ENCODE measurements around the gene SMCO3.

Gene SMCO3

DNA sequence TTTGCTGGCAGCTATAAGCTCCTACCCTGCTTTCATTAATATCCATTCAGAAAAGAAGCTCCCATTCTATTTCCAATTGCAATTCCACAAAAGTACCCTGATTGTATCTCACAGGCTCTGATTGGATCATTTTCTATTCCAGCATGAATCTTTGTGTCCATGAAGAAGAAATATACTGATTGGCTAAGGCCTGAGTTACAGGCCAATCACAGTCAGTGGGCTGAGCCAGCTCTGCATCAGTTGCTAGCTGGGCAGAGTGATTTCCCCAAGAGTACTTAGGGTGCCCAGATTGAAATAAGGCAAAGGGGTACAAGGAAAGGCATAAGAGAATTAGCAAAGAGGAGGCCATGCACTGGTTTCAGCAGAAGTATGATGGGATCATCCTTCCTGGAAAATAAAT, 14.9 kb upstream of the SMCO3 start:
- in situ Hi-C loops (cut with MboI; ENCODE audit: low sequenced_read_pairs) = no loop called here

DNA sequence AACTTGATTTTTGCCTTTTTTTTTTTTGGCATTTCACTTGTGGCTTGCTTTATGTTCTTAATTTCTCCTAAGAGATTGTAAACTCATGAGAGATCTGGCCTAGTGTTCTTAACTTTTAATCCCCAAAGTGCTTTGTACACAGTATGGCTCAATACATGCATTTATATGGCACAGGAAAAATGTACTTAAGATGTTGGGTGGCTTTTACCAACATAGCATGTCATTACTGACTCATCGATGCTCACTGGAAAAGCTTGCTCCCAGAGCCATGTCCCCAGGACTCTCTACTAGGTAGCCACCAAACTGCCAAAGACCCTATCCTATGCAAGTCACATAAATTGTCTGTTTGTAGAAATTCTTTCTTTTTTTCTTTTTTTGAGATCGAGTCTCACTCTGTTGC, 13.1 kb upstream of the SMCO3 start:
- in situ Hi-C loops (cut with MboI; ENCODE audit: low sequenced_read_pairs) = no loop called here

DNA sequence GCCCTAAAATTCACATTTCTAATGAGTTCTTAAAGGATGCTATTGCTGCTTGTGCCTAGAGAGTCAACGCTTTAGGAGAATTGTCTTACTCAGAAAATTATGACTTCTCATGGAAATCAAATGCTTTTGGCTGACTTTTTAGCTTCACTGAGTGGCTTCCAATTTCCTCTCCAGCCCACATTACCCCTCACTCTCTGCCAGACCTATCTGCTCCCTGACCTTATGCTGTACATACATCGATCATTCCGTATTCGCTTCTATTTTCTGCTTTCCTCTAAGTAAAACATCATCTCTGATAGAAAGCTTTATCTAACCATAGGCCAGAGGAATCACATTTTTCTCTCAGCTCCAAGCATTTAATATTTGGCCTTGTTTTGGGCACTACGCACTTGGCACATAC, 12.5 kb upstream of the SMCO3 start:
- in situ Hi-C loops (cut with MboI; ENCODE audit: low sequenced_read_pairs) = no loop called here

GRCh38 chr12:14825256-14825655, 11.3 kb upstream of the SMCO3 start:
- in situ Hi-C loops (cut with MboI; ENCODE audit: low sequenced_read_pairs) = no loop called here

DNA sequence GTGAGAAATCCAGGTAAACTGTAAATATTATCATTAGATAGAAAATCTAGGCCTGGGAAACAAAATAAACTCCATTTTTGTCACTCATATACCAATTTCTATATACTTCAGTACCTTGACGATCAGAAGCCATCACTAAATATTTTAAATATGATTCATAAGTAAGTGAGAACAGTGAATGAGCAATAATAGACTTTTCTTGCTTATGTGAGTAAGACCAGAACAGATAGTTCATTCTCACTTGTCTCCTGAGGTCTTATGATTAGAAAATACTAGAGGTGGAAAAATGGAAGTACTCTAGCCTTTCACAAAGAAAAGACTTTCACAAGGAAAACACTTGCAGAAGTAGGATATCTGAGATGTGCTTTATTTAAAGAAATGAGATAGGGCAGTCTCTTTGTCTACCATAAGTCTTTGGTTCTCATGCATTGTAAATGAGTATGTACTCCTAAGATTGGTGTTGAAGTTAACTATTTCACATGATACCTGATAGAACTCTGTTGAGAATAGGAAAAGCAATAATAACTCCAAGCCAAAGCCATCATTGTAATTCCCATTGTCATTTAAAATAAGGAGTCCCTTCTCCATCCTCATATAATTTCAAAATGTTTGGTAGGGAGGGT, 10.1 kb upstream of the SMCO3 start:
- in situ Hi-C loops (cut with MboI; ENCODE audit: low sequenced_read_pairs) = no loop called here

DNA sequence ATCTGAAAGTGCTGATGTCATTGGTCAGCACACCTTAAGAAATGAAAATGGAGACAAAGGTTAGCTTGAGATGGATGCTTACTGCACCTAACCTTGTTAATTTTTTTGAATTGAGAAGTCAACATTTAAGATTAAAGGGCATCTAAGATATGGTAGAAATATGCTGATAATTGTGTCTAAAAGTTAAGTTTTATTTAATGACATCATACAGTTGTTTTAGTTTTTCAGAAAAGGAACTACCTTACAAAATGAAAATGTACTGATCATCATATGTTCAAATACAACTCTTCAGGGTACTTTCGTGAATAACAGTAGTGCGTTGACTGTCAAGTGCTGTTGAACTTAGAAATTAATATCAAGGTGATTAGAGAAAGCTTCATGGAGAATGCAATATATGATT, 2.5 kb downstream of the SMCO3 start:
- in situ Hi-C loops (cut with MboI; ENCODE audit: low sequenced_read_pairs) = no loop called here

GRCh38 chr12:14810953-14811483, 3.0 kb downstream of the SMCO3 start:
- in situ Hi-C loops (cut with MboI; ENCODE audit: low sequenced_read_pairs) = no loop called here

- in situ Hi-C loops (cut with MboI; ENCODE audit: low sequenced_read_pairs) = no loop called here
Measured at GRCh38 chr12:14810167-14810952, 3.6 kb downstream of the SMCO3 start.

DNA sequence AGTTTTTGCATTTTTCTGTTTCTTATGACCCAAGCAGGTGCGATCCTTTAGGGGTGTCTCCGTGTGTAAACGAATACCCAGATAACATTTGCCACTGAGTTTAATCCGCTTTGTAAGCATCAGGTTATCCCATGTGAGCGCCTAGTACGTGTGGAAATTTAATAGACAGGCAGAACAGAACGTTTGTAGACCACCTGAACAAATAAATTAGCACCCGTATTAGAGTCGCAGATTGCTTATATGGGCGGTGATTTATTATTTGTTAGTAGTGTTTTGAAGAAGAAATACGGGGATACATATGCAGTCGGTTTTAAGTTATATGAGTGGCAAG, 10.2 kb downstream of the SMCO3 start:
- in situ Hi-C loops (cut with MboI; ENCODE audit: low sequenced_read_pairs) = no loop called here

DNA sequence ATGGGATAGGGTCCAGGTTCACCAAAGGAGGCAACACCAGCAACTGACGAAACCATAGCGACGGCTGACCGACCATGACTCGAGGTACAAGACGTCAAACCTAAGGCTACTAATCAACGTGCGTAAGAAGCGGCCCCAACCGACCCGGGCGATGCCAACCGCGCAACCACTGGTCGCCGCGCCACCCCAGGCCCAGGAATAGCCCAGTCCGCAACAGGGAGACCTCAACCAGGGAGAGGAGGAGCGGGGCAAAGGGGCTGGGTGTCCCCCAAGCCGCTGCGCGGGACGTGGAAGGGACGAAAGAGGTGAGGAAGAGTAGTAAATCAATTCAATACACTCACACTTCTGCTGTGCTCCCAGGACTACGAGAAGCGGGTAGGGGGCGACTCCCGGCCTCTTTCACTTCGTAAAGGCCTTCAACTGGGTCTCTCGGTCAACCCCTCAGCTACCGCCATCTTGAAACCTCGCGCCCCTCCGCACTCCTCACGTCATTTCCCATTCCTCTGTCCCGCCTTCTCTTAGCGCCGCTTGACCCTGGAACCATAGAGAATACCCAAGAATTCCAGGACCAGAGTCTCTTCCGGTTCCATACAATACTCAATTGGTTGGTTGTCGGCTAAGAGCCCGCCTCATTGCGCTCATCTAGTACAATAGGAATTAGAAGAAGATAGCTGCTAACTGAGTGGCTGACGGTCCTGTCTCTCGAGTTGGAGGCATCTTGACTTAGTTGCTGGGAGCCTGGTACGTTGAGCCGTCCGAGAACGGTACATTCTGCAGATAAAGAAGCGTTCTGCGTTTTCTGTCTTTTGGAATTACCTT, 10.8 kb downstream of the SMCO3 start, which contains the start of the genes C12orf60 and WBP11:
TSS of gene C12orf60 (plus strand) at position 660 of the 819 bp plus-strand sequence. CDS start 19,266 bp downstream, outside the sequence.
TSS of gene WBP11 (minus strand) at position 468 of the 819 bp plus-strand sequence. CDS start 2,095 bp downstream, outside the sequence.
- in situ Hi-C loops (cut with MboI; ENCODE audit: low sequenced_read_pairs) = no loop called here

DNA sequence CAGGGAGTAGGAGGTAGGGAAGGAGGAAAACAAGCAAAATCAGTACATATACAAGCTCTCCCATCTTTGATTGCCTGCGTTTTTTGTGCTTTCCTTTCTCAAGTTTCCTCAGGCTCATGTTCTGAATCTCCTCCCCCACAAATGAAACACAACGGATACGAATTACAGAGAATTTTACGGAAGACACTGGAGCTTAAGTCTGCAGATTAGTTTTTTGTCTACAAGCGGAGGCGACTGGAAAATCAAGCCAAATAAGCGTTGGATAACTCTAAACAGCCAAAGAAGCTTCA, 11.3 kb downstream of the SMCO3 start:
- in situ Hi-C loops (cut with MboI; ENCODE audit: low sequenced_read_pairs) = no loop called here

- in situ Hi-C loops (cut with MboI; ENCODE audit: low sequenced_read_pairs) = no loop called here
Measured at GRCh38 chr12:14802247-14802646, 11.7 kb downstream of the SMCO3 start.

- in situ Hi-C loops (cut with MboI; ENCODE audit: low sequenced_read_pairs) = no loop called here
Measured at GRCh38 chr12:14795028-14795448, 18.9 kb downstream of the SMCO3 start.

DNA sequence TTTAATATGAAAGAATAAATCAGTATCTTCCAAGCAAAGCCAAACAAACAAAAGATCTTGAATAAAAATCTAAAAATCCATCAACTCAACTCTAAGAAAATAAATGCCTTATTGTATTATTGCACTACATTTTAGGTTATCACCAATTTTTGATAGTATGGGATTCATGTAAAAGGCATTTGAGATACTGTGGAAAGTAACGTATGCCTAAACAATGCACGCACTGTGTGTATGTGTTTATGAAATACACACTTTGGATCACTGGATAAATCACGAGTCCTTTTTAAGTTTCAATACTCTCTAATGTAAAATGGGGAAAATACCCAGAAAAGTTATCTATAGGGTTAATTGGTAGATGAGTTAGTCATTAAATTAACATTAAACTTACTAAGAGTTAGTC, 28.4 kb downstream of the SMCO3 start:
- in situ Hi-C loops (cut with MboI; ENCODE audit: low sequenced_read_pairs) = no loop called here

DNA sequence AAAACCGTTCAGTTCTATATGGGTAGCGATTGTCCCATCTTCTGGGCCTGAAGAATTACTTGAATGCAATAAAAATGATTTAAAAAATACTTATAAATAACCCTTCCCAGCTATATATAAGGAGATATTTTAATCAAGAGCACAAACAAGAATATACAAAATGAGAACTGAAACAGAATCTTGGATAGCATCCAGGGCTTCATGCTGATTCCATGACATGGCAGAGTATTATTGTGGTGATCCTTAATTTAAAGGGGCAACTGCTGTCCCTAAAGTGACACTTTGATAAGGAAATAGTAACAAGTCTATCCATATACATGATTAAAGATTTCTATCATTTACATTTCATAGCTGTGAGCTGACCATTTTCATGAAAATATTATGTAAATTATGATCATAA, 29.5 kb downstream of the SMCO3 start:
- in situ Hi-C loops (cut with MboI; ENCODE audit: low sequenced_read_pairs) = no loop called here

- in situ Hi-C loops (cut with MboI; ENCODE audit: low sequenced_read_pairs) = no loop called here
Measured at GRCh38 chr12:14782756-14783155, 31.2 kb downstream of the SMCO3 start.

GRCh38 chr12:14781563-14781962, 32.4 kb downstream of the SMCO3 start:
- in situ Hi-C loops (cut with MboI; ENCODE audit: low sequenced_read_pairs) = no loop called here

GRCh38 chr12:14780859-14781258, 33.1 kb downstream of the SMCO3 start:
- in situ Hi-C loops (cut with MboI; ENCODE audit: low sequenced_read_pairs) = no loop called here

- in situ Hi-C loops (cut with MboI; ENCODE audit: low sequenced_read_pairs) = no loop called here
Measured at GRCh38 chr12:14779834-14780233, 34.1 kb downstream of the SMCO3 start.

GRCh38 chr12:14777271-14777670, 36.7 kb downstream of the SMCO3 start:
- in situ Hi-C loops (cut with MboI; ENCODE audit: low sequenced_read_pairs) = no loop called here

- in situ Hi-C loops (cut with MboI; ENCODE audit: low sequenced_read_pairs) = no loop called here
Measured at GRCh38 chr12:14776236-14776961, 37.6 kb downstream of the SMCO3 start.
